Esophagus squamous epithelium (tissue), 4 donors: Measurements from ENCODE around the gene IFT25.

Source experiments
- CTCF ChIP-seq, 6 experiments: fragments of 450-650 bp in 4 of 6; fragments of 200-600 bp in 2 of 6; sonication (generic) in 2 of 6; IDR thresholded peaks; one replicate each; pipeline ENCODE4 v1.5.1; 2016 to 2019; ENCODE audit warnings: antibody characterized with exemption in 6 of 6, mild to moderate bottlenecking in 4 of 6, moderate library complexity in 4 of 6
- POLR2A ChIP-seq, 4 donors: fragments of 450-650 bp; IDR thresholded peaks; one replicate each; pipeline ENCODE4 v1.6.1; 2017; ENCODE audit warnings: antibody characterized with exemption in 4 of 4, mild to moderate bottlenecking in 4 of 4, moderate library complexity in 3 of 4

GRCh38 chr1:53987880-53988279 lies 42.4 kb upstream of the IFT25 start:
- no peak for TF ChIP-seq POLR2A (IDR thresholded peaks at IDR 0.05)
- no peak for TF ChIP-seq CTCF (IDR thresholded peaks at IDR 0.05)
